PFSK-1 (cell line): ENCODE measurements around the gene TIGD1.

Source experiments
- POLR2AphosphoS5 ChIP-seq: IDR thresholded peaks from 2 replicates; pipeline ENCODE4 v1.6.1; 2012; ENCODE audit warnings: low read depth, mild to moderate bottlenecking, control low read depth, low read length, moderate library complexity
- REST ChIP-seq, 2 experiments: IDR thresholded peaks; 2 replicates each; pipeline versions ENCODE4 v1.6.1 to v1.8.0; 2011 to 2012; ENCODE audit warnings: low read depth in 2 of 2, low read length in 2 of 2, control low read depth in 1 of 2, inconsistent platforms in 1 of 2, mild to moderate bottlenecking in 1 of 2, moderate library complexity in 1 of 2; ENCODE audit not compliant: insufficient read depth in 1 of 2

GRCh38 chr2:232598293-232598692 is 47.9 kb upstream of the TIGD1 start:
- TF ChIP-seq POLR2AphosphoS5 (no peak), REST (IDR thresholded peaks at IDR 0.05; ENCODE audit: insufficient read depth in 1 of 2, low read depth in 2 of 2, low read length in 2 of 2) (no peak)
